T-helper 17 cell (primary cell): Measurements from ENCODE around the gene PPM1A. TPM values are rescaled to one million over a fixed set of nuclear protein-coding genes. Genes with fewer than 3 reads are reported as not detected.
A peak's percentile ranks its signal among the peaks of the same experiment; 100 is the strongest.
"Not testable (repeated sequence)": the region's sequence is repeated elsewhere in the genome, so short reads cannot be mapped to it uniquely, and the experiment has no call there.

Experiments
- ATAC-seq: fragments of 150-1000 bp; cut with Tn5 transposase; 2 replicates; pipeline ENCODE4 v1.10.0; 2021; ENCODE audit warnings: mild to moderate bottlenecking, moderate library complexity
- DNase-seq, 3 donors: peaks; one replicate each; pipeline versions ENCODE4 v3.0.0 to v3.0.0-alpha.2; 2020 to 2021
- H3K9me3 ChIP-seq: one replicate; pipeline ENCODE4 v1.7.0; 2013; ENCODE audit warnings: low read length, mild to moderate bottlenecking; ENCODE audit not compliant: control insufficient read depth, poor library complexity, severe bottlenecking
- H3K27ac Mint-ChIP-seq: one replicate; pipeline ENCODE4 v1.8.0; 2022; ENCODE audit warnings: mild to moderate bottlenecking, moderate library complexity, mixed read lengths
- H3K27me3 Mint-ChIP-seq: one replicate; pipeline ENCODE4 v1.8.0; 2022; ENCODE audit warnings: mixed read lengths
- H3K36me3 Mint-ChIP-seq: one replicate; pipeline ENCODE4 v1.8.0; 2022; ENCODE audit warnings: low read depth, mixed read lengths
- H3K4me1 Mint-ChIP-seq: one replicate; pipeline ENCODE4 v1.8.0; 2022; ENCODE audit warnings: mild to moderate bottlenecking, mixed read lengths
- H3K4me3 Mint-ChIP-seq: one replicate; pipeline ENCODE4 v1.8.0; 2022; ENCODE audit warnings: mild to moderate bottlenecking, moderate library complexity, mixed read lengths
- total RNA-seq, 4 donors: library from RNA in 2 of 4; stranded (reverse) in 2 of 4; gene quantifications; one replicate each; pipeline ENCODE4 v1.2.3 and lab custom pipeline; 2022 to 2026

Gene PPM1A
- total RNA-seq, 2 donors from 2014 or later, result 67.2 to 111 TPM

GRCh38 chr14:60300019-60300418, 51.0 kb downstream of the PPM1A start:
- H3K4me1 Mint-ChIP-seq, result peaks cover 9% of the 10 kb centered on the region
- H3K36me3 Mint-ChIP-seq, result no peaks in the 10 kb centered on the region
- ATAC-seq (no peak), DNase-seq (no peak)
- no peaks in the 10 kb centered on the region for H3K27me3 Mint-ChIP-seq
- H3K4me3 Mint-ChIP-seq, result no peak overlapping the region
- H3K27ac Mint-ChIP-seq, result no peak overlapping the region
- H3K9me3 ChIP-seq, result no peaks in the 10 kb centered on the region

GRCh38 chr14:60301685-60302084, 52.7 kb downstream of the PPM1A start:
- no peaks in the 10 kb centered on the region for H3K9me3 ChIP-seq
- H3K27ac Mint-ChIP-seq, result peak overlapping the region; percentile 39
- H3K27me3 Mint-ChIP-seq, result no peaks in the 10 kb centered on the region
- peak overlapping the region; percentile 37 for H3K4me3 Mint-ChIP-seq
- H3K36me3 Mint-ChIP-seq, result no peaks in the 10 kb centered on the region
- no peak for ATAC-seq
- peaks cover 9% of the 10 kb centered on the region for H3K4me1 Mint-ChIP-seq
- no peak for DNase-seq

- no peaks in the 10 kb centered on the region for H3K9me3 ChIP-seq
- H3K36me3 Mint-ChIP-seq, result no peaks in the 10 kb centered on the region
- no peak for DNase-seq
- H3K4me3 Mint-ChIP-seq, result no peak overlapping the region
- no peak for ATAC-seq
- H3K27me3 Mint-ChIP-seq, result no peaks in the 10 kb centered on the region
- no peak overlapping the region for H3K27ac Mint-ChIP-seq
- H3K4me1 Mint-ChIP-seq, result peaks cover 9% of the 10 kb centered on the region
Observed at GRCh38 chr14:60302663-60303062, 53.6 kb downstream of the PPM1A start.

- no peaks in the 10 kb centered on the region for H3K9me3 ChIP-seq
- Mint-ChIP-seq H3K36me3 (no peaks in the 10 kb centered on the region), H3K27me3 (no peaks in the 10 kb centered on the region), H3K4me1 (peaks cover 9% of the 10 kb centered on the region), H3K27ac (no peak overlapping the region), H3K4me3 (no peak overlapping the region)
- ATAC-seq (no peak), DNase-seq (no peak)
Observed at GRCh38 chr14:60303745-60304144, 54.7 kb downstream of the PPM1A start.

DNA sequence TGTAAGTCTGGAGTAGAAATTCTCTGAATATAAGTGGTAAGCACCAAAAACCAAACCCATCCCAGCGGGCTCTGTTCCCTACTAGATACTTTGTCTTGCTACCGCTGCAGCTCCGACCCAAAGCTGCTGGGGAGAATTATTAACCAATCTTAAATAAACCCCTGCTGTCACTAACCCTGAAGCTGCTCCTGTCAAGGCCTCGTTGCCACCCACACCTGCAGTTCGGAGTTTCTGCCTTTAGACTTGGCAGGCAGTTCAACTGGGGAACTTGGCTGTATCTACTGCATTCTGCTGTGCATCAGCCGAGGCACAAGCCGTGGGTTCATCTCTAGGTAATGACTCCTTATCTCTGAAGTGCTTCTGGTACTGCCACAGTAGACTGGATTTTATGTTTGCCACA, 55.5 kb downstream of the PPM1A start:
- Mint-ChIP-seq H3K4me3 (peak overlapping the region; percentile 49), H3K4me1 (peaks cover 9% of the 10 kb centered on the region), H3K36me3 (no peaks in the 10 kb centered on the region), H3K27me3 (no peaks in the 10 kb centered on the region), H3K27ac (no peak overlapping the region)
- DNase-seq (no peak), ATAC-seq (no peak)
- no peaks in the 10 kb centered on the region for H3K9me3 ChIP-seq

DNA sequence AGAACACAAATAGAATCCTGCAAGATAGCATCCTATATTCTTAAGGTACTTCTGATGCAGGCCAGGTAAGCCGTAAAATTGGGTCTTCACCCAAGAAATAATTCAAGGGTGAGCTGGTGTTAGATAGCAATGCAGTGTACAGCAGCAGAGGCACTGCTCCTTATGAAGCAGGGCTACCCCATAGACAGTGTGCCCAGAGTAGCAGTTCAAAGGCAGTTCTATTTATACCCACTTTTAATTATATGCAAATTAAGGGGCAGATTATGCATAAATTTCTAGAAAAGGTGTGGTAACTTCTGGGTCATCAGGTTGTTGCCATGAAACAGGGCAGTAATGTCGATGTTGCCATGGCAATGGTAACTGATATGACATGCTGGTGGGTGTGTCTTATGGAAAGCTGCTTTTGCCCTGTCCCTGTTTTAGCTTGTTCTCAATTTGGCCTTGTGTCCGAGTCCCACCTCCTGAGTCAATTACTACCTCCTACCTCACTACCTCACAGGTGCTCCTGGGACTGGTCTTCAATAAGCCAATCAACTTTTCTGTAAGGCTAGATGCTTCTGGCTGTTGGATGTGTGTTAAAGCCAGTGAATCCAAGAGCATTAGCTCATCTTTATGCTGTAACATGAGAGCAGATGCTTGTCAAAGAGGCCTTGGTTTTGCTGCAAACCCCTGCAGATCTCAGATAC, 61.0 kb downstream of the PPM1A start:
- no peaks in the 10 kb centered on the region for H3K4me1 Mint-ChIP-seq

DNA sequence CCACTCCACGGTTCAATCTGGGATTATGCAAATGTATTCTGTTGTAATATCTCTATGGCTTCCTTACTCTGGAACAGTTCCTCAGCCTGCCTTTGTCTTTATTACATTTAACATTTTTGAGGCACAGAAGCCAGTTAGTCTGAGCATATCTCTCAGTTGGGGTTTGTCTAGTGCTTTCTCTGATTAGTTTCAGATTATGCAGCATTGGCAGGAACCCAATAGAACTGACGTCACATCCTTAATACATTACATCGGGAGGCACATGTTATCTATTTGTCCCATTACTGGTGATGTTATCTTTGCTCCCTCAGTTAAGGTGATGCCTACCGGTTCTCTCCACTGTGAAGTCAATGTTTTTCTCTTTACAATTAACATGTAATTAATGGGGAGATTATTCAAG, 62.4 kb downstream of the PPM1A start:
- Mint-ChIP-seq H3K4me1 (no peaks in the 10 kb centered on the region), H3K27me3 (peaks cover 17% of the 10 kb centered on the region), H3K4me3 (no peak overlapping the region), H3K27ac (no peak overlapping the region), H3K36me3 (peaks cover 2% of the 10 kb centered on the region)
- peak; percentile 23 for ATAC-seq
- DNase-seq, result no peak
- H3K9me3 ChIP-seq, result no peaks in the 10 kb centered on the region

More for the DNA sequence above, 61.0 kb downstream of the PPM1A start:
- ATAC-seq, result no peak
- no peaks in the 10 kb centered on the region for H3K9me3 ChIP-seq
- no peak overlapping the region for H3K27ac Mint-ChIP-seq
- H3K27me3 Mint-ChIP-seq, result peaks cover 4% of the 10 kb centered on the region
- DNase-seq, result no peak
- H3K4me3 Mint-ChIP-seq, result no peak overlapping the region
- peaks cover 2% of the 10 kb centered on the region for H3K36me3 Mint-ChIP-seq

- DNase-seq (no peak), ATAC-seq (no peak)
- no peaks in the 10 kb centered on the region for H3K4me1 Mint-ChIP-seq
- H3K27me3 Mint-ChIP-seq, result peaks cover 25% of the 10 kb centered on the region
- H3K4me3 Mint-ChIP-seq, result no peak overlapping the region
- H3K9me3 ChIP-seq, result no peaks in the 10 kb centered on the region
- H3K36me3 Mint-ChIP-seq, result peaks cover 2% of the 10 kb centered on the region
- H3K27ac Mint-ChIP-seq, result no peak overlapping the region
Observed at GRCh38 chr14:60313093-60313492, 64.1 kb downstream of the PPM1A start.

GRCh38 chr14:60315196-60315990, 66.4 kb downstream of the PPM1A start:
- no peaks in the 10 kb centered on the region for H3K9me3 ChIP-seq
- DNase-seq (no peak), ATAC-seq (no peak)
- Mint-ChIP-seq H3K36me3 (peaks cover 2% of the 10 kb centered on the region), H3K27ac (no peak overlapping the region), H3K4me1 (no peaks in the 10 kb centered on the region), H3K27me3 (peaks cover 35% of the 10 kb centered on the region), H3K4me3 (no peak overlapping the region)

GRCh38 chr14:60317609-60318008, 68.6 kb downstream of the PPM1A start:
- Mint-ChIP-seq H3K4me3 (no peak overlapping the region), H3K36me3 (no peaks in the 10 kb centered on the region), H3K27me3 (peaks cover 50% of the 10 kb centered on the region), H3K4me1 (no peaks in the 10 kb centered on the region), H3K27ac (no peak overlapping the region)
- H3K9me3 ChIP-seq, result no peaks in the 10 kb centered on the region
- ATAC-seq (no peak), DNase-seq (no peak)

DNA sequence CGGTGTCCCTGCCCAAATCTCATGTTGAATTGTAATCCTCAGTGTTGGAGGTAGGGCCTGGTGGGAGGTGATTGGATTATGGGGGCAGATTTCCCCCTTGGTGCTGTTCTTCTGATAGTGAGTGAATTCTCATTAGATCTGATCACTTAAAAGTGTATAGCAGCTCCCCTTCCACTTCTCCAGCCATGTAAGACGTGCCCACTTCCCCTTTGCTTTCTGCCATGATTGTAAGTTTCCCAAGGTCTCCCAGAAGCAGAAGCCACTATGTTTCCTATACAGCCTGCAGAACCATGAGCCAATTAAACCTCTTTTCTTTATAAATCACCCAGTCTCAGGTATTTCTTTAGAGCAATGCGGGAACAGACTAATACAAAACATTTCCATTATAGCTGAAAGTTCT, 71.8 kb downstream of the PPM1A start:
- not testable (repeated sequence) for DNase-seq, H3K9me3 ChIP-seq, H3K36me3 Mint-ChIP-seq, H3K27ac Mint-ChIP-seq, H3K4me3 Mint-ChIP-seq, H3K4me1 Mint-ChIP-seq, ATAC-seq
- H3K27me3 Mint-ChIP-seq, result peaks cover 58% of the 10 kb centered on the region

- H3K36me3 Mint-ChIP-seq, result no peaks in the 10 kb centered on the region
- ATAC-seq (no peak), DNase-seq (no peak)
- H3K27me3 Mint-ChIP-seq, result peaks cover 50% of the 10 kb centered on the region
- H3K27ac Mint-ChIP-seq, result no peak overlapping the region
- no peaks in the 10 kb centered on the region for H3K9me3 ChIP-seq
- peaks cover 4% of the 10 kb centered on the region for H3K4me1 Mint-ChIP-seq
- no peak overlapping the region for H3K4me3 Mint-ChIP-seq
Observed at GRCh38 chr14:60323199-60323896, 74.3 kb downstream of the PPM1A start.

DNA sequence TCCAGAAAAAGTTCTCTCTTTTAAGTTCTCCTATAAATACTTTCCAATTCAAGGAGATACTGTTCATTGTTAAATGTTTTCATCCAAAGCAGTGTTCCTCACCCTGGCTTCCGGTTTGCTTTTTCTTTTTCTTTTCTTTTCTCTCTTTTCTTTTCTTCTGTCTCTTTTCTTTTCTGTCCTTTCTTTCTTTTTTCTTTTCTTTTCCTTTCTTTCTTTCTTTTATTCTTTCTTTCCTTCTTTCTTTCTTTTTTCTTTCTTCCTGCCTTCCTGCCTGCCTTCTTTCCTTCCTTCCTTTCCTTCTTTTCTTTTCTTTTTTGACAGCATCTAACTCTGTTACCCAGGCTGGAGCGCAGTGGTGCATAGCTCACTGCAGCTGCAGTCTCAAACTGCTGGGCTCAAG, 75.8 kb downstream of the PPM1A start:
- H3K9me3 ChIP-seq, result no peaks in the 10 kb centered on the region
- no peak for ATAC-seq
- Mint-ChIP-seq H3K27ac (no peak overlapping the region), H3K4me3 (no peak overlapping the region), H3K4me1 (peaks cover 4% of the 10 kb centered on the region), H3K27me3 (peaks cover 40% of the 10 kb centered on the region), H3K36me3 (no peaks in the 10 kb centered on the region)
- no peak for DNase-seq
